NCI-H2196 treated with DMSO at 0.1 percent for 48 hours (cell line): ENCODE data around the gene SMAD6.
"Not testable (repeated sequence)": the region's sequence is repeated elsewhere in the genome, so short reads cannot be mapped to it uniquely, and the experiment has no call there.

Experiments
- DNase-seq: peaks from one replicate; lab custom pipeline; 2025; ENCODE audit not compliant: unreplicated experiment; lab: John Stamatoyannopoulos, UW

The SMAD6 gene

DNA sequence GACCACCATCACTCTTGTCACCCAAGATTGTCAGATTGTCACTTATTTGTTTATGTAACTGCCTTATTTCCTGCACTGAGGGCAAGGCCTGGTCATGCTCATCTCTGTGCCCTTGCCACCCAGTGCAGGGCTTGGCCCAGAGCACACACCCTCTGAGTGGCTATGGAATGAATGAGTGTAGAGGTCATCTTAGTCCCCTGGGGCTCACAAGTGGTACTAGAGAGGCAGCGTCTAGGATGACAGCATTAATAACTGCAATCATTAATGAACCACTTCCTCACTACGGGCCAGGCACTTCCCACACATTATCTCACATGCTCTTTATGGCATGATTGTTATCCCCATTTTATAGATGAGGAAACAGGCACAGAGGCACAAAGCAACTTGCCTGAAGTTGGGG is 117.0 kb downstream of the SMAD6 start:
- DNase-seq: no peak

GRCh38 chr15:66820481-66821176 is 118.6 kb downstream of the SMAD6 start:
- no peak for DNase-seq

DNA sequence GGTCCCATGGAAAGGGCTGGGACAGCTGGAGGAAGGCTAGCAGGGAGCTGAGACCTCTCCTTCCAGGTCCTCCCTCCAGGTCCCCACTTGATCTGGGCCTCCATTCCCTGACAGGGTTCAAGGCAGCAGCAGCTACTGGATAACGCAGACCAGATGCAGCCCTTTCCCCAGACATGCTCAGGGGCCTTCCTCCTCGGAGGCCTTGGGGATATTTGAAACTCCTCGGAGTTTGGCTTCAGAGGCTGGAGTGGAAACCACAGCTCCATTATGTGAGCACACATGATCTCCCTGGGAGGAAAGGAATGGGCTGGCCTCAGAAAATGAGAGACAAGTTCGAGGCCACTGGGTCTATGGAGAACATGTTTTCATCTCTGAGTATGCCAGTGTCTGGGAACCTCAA is 119.3 kb downstream of the SMAD6 start:
- no peak for DNase-seq

DNA sequence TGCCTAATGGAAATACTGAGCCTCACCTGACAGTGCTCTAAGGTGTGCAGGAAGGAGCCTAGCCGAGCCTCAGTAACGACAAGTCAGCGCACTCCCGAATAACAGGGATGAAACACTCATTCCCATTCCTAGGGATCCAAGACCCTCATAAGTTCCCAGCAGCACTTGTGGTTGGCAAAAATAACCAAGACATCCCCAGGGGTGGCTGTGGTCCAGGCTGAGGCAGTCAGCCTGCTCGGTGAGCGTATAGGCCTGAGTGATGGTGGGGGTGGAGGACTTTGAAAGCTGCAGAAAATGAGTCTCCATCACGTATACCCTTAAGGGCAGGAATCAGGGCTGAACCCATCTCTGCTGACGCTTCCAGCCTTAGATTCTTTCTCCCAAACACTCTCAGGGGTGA is 120.1 kb downstream of the SMAD6 start:
- no peak for DNase-seq

GRCh38 chr15:66822576-66822975 is 120.5 kb downstream of the SMAD6 start:
- DNase-seq: no peak

DNA sequence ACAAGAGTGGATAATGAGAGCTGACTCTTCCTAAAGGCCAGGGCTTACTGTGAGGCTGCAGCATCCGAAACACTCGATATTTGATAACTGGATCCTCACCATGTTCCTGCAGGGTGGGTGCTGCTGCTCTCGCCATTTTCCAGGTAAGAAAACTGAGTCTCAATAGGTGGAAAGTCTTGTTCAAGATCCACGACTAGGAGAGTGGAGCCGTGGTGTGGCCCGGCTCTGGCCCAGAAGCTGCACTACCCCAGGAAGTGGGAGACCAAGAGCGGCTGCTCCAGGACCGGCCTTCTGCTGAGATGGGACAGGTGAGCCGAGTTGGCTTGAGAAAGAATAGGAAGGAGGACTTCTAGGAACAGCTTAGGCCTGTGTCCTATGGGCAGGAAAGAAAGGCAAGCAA is 121.6 kb downstream of the SMAD6 start:
- DNase-seq: no peak

GRCh38 chr15:66824424-66824823 is 122.4 kb downstream of the SMAD6 start:
- DNase-seq: no peak

DNA sequence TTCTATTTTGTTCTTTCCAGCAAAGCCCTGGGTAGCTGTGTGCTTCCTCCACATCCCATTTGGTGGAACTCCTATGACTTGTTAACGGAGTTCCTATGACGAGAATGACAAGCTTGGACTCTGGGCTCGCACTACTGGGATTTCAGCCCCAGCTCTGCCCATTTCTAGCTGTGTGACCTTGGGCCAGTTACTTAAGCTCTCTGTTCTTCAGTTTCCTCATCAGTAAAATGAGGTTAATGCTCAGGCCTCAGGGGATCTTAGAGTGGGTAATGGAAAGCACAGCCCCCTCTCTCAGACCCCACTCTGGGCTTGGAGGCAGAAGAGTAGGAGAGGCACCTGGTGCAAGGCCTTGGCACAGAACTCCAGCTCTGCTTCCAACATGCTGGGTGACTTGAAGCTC is 123.1 kb downstream of the SMAD6 start:
- no peak for DNase-seq

GRCh38 chr15:66825731-66826130 is 123.7 kb downstream of the SMAD6 start:
- DNase-seq: no peak

GRCh38 chr15:66826507-66826906 is 124.5 kb downstream of the SMAD6 start:
- DNase-seq: no peak

DNA sequence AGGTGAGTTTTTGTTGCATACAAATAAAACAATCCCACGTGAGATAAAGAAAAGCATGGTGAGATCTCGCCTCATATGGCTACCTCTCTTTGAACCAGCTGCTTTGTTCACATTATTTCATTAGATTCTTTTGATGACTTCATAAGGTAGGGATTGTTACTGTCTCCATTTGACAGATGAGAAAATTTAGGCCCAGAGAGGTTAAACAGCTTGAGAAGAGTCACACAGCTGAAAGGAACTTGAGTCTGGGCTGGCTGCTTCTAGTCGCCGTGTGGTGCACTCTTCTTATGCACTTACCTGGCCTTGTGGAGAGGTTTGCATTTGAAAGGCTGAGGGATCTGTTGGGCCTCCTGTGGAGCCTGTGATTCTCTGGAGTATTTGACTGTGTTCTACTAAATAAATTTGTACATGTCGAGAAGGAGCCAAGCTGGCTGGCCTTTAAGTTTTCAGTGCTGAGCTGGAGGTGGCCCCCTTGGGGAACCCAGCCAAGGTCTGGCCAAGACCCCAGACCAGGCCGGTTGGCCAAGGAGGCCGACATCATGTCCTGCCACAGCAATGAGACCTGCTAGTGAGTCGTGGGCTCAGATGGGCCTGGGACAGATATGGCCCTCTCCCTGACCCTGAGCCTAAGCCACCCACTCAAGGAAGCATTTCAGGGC is 125.1 kb downstream of the SMAD6 start:
- DNase-seq: no peak

DNA sequence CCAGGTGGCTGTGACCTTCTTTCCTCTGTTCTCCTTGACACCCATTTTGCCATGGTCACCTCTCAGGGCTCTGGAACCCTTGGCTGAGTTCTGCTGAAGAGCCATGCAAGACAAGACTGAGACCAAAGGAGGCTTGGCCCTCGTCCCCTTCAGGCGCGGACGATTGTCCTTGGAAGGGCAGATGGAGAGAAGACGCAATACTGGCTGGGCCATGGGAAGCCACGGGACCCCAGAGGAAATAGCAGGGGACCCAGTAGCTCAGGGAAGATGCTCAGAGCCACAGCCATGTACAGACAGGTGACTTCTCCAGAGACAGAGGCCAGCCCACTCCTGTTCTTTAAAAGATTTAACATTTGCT is 125.6 kb downstream of the SMAD6 start:
- DNase-seq: no peak

DNA sequence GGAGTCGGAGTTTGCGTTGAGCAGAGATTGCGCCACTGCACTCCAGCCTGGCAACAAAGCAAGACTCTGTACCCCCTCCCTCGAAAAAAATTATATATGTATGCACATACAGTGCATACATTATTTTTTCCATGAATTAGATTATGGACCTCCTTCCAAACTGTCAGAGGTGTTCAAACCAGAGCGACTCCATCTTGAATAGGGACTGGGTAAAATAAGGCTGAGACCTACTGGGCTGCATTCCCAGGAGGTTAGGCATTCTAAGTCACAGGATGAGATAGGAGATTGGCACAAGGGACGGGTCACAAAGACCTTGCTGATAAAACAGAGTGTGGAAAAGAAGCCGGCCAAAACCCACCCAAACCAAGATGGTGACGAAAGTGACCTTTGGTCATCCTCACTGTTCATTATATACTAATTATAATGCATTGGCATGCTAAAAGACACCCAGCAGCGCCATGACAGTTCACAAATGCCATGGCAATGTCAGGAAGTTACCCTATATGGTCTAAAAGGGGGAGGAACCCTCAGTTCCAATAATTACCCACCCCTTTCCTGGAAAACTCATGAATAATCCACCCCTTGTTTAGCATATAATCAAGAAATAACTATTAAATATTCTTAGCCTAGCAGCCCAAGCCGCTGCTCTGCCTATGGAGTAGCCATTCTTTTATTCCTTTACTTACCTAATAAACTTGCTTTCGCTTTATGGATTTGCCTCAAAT is 126.9 kb downstream of the SMAD6 start:
- not testable (repeated sequence) for DNase-seq

DNA sequence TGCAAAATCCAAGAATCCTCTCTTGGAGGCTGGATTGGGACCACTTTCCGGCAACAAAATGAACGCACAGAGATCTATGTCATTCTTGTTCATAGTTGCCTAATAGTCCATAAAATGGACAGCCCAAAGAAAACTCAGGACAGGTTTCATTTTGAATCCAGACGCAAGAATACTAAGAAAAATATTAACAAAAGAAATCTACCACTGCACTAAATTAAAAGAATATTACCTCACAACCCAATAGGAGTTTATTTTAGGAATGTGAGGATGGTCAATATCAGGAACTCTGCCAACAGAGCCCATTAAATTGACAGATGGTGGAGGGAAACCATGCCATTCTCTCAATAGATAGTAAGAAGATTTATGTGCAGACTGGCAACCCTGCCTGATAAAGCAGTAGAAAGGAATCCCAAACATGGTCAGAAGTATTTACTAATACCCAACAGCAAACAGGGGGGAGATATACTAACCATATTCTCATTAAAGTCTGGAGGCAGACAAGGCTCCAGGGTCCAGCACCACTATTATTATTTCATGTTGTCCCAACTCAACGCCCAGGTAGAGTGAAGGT is 127.6 kb downstream of the SMAD6 start:
- DNase-seq: no peak

DNA sequence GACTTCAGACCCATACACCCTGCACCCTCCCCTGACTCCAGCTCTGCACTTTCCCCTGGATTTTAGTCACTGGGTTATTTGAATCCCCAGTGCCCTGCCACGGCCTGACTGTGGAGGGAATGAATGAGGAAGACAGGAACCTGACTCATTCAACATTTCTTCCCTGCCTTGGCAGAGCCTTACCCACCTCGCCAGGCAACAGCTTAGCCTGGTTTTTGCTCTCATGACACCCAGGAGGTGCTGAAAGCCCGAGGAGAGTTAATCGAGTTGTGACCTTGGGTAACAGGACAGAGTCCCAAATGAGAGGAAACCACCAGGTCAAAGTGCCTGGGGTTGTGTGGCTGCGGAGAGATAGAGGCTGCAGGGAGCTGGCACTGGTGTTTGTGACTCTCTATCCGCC is 128.3 kb downstream of the SMAD6 start:
- DNase-seq: no peak

- DNase-seq: no peak
Measured at GRCh38 chr15:66830823-66831222, 128.8 kb downstream of the SMAD6 start.

- DNase-seq: no peak
Measured at GRCh38 chr15:66831289-66831688, 129.3 kb downstream of the SMAD6 start.

DNA sequence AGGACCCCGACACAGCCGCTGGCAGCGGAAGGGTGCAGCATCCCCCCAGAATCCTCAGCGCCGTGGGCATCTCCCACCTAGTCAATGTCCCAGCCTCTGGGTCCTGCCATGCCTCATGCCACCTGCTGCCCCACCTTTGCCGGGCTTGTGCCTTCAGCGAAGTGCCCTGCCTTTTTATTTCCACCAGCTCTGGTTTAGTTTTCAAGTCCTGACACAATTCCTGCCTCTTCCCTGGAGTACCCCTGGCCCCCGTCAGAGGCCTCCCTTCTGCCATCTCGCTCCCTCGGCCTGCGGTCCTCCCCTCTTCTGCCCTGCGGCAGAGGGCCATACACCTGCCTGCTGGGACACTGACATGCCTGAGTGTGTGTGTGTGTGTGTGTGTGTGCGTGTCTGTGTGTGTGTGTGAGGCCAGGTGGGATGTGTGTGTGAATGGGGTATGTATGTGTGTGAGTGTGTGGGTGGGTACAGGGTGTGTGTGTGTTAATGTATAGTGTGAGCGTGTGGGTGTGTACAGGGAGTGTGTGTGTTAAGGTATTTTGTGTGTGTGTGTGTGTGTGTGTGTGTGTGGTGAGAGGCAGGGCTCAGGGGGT is 129.9 kb downstream of the SMAD6 start:
- DNase-seq: no peak
